ENCODE results near the gene ADGRE2.
"Not testable (repeated sequence)": the region's sequence is repeated elsewhere in the genome, so short reads cannot be mapped to it uniquely, and the experiment has no call there.

Gene ADGRE2

GRCh38 chr19:14786421-14786851, 8.1 kb upstream of the ADGRE2 start:
- Histone ChIP-seq H3K9me3 (peaks cover 0 to 5% (median 0%) of the 10 kb centered on the region in 3 donors), H3K4me3 (no peak overlapping the region), H3K27ac (no peak overlapping the region), H3K36me3 (no peaks in the 10 kb centered on the region), H3K27me3 (peaks cover 0 to 23% of the 10 kb centered on the region in 2 donors), H3K4me1 (peaks cover 0 to 4% (median 0%) of the 10 kb centered on the region in 4 donors)
- peak in 1 of 2 experiments; percentile 26 for TF ChIP-seq CTCF (IDR thresholded peaks at IDR 0.05)
- DNase-seq = peak in 1 of 2 donors; percentile 51
- intact Hi-C loops (cut with DNase I; ENCODE audit: low total_unique reads) = no loop called here

DNA sequence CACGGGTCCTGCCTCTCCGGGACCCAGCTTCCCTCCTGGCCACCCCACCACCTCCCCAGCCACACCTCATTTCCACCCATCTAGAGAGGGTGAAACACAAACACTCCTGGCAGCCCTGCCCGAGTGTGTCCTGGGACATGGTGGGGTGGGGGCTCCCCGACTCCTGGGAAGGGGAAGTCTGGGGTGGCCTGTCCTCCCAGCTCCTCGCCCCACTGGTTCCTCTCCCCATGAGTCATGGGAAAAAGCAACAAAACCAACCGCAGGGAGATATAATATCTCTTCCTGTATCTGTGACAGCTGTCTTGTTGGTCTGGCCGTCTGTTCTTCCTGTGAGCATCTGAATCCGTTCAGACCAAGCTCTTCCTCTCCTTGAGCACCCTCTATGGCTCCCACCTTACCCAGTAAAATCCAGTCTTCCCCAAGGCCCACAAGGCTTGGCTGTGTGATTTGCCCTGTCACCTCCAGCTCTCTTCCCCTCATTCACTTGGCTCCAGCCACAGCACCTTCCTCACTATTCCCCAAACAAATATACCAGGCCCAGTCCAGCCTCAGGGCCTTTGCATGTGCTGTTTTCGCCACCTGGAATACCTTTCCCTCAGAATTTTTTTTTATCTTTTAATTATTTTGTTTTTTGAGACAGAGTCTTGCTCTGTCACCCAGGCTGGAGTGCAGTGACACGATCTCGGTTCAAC, 6.9 kb upstream of the ADGRE2 start:
- intact Hi-C loops (cut with DNase I; ENCODE audit: low total_unique reads); H3K4me3 ChIP-seq; H3K9me3 ChIP-seq; H3K4me1 ChIP-seq; H3K36me3 ChIP-seq; H3K27ac ChIP-seq: not testable (repeated sequence)
- peaks cover 0 to 26% of the 10 kb centered on the region in 2 donors for H3K27me3 ChIP-seq
- peak; percentile 38 to 71 for DNase-seq

GRCh38 chr19:14784730-14785101, 6.4 kb upstream of the ADGRE2 start:
- H3K4me1 ChIP-seq; H3K36me3 ChIP-seq; H3K4me3 ChIP-seq; H3K27ac ChIP-seq; intact Hi-C loops (cut with DNase I; ENCODE audit: low total_unique reads); H3K9me3 ChIP-seq: not testable (repeated sequence)
- H3K27me3 ChIP-seq = peaks cover 0 to 26% of the 10 kb centered on the region in 2 donors
- peak; percentile 41 to 80 for DNase-seq

DNA sequence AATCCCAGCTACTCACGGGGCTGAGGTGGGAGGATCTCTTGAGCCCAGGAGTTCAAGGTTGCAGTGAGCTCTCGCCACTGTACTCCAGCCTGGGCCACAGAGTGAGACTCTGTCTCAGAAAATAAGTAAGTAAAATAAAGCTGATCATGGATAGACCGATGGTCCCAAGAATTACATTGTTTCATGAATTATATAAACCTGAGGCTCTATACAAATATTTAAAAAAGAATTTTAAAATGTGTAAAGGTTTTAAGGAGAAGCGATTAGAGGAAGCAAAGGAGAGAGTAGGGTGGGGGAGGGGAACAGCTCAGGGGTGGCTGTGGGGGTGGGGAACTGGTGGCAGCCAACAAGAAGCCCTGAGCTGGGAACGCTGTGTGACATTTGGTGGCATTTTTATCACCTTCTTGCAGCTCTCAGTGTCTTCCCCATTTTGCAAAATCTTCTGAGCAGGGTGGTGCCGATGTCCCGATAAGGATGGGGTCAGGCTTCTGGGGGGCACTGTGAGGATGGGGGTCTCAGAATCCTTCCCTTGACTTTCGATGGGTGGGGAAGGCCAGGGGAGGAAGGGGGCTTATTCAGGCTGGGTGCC, 5.1 kb upstream of the ADGRE2 start:
- H3K4me1 ChIP-seq; H3K27ac ChIP-seq; H3K36me3 ChIP-seq; H3K4me3 ChIP-seq; intact Hi-C loops (cut with DNase I; ENCODE audit: low total_unique reads); H3K9me3 ChIP-seq: not testable (repeated sequence)
- peak in 1 of 2 donors; percentile 21 for DNase-seq
- peaks cover 0 to 29% of the 10 kb centered on the region in 2 donors for H3K27me3 ChIP-seq

DNA sequence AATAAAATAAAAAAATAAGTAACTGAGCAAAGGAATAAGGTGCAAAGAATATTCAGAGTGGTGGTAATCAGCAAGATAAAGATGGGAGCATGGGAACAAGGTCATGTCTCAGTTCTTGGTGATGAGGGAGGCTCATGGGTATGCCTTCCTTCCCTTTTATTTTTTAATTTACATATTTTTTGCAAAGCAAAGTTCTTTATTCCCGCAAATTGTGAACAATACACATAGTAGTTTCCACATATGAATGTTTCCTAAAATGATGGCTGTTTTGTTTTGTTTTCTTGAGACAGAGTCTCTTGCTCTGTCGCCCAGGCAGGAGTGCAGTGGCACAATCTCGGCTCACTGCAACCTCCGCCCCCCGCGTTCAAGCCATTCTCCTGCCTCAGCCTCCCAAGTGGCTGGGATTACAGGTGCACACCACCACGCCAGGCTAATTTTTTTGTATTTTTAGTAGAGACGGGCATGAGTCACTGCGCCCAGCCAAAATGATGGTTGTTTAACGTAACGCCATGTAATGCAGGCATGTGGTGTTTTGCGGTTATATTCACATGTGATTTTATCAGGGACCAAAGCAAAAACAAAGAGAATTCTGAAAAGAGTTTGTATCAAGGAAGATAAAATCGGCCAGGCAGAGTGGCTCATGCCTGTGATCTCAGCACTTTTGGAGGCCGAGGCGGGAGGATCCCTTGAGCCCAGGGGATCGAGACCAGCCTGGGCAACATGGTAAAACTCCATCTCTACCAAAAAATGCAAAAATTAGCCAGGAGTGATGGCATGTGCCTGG, 4.5 kb upstream of the ADGRE2 start:
- Histone ChIP-seq H3K27ac (no peak overlapping the region), H3K4me3 (no peak overlapping the region), H3K27me3 (peaks cover 0 to 29% of the 10 kb centered on the region in 2 donors), H3K36me3 (no peaks in the 10 kb centered on the region), H3K9me3 (peaks cover 0 to 4% (median 0%) of the 10 kb centered on the region in 3 donors), H3K4me1 (peaks cover 0 to 4% (median 0%) of the 10 kb centered on the region in 4 donors)
- intact Hi-C loops (cut with DNase I; ENCODE audit: low total_unique reads) = no loop called here
- no peak for TF ChIP-seq CTCF (IDR thresholded peaks at IDR 0.05)
- DNase-seq = peak in 1 of 2 donors; percentile 21

DNA sequence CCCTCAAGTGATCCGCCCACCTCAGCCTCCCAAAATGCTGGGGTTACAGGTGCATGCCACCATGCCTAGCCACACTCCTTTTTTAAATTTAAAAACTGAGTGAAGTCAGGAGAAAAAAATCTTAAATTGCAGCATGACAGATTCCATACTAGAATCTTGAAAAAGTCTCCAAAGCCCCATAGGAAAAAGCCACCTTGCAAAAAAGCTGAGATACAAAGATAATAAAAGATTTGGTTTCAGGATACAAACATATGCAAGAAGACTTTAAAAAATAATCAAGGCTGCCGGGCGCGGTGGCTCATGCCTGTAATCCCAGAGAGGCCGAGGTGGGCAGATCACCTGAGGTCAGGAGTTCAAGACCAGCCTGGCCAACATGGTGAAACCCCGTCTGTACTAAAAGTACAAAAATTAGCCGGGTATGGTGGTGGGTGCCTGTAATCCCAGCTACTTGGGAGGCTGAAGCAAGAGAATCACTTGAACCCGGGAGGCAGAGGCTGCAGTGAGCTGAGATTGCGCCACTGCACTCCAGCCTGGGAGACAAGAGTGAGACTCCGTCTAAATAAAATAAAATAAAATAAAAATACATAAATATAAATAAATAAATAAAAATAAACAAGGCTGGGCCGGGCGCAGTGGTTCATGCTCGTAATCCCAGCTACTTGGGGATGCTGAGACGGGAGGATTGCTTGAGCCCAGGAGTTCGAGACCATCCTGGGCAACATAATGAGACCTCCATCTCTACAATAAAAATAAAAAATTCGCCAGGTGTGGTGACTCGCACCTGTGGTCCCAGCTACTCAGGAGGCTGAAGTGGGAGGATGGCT, 3.6 kb upstream of the ADGRE2 start:
- DNase-seq = peak in 1 of 2 donors; percentile 17
- H3K27ac ChIP-seq; H3K36me3 ChIP-seq; H3K4me3 ChIP-seq; intact Hi-C loops (cut with DNase I; ENCODE audit: low total_unique reads); H3K4me1 ChIP-seq; H3K9me3 ChIP-seq: not testable (repeated sequence)
- peaks cover 0 to 32% of the 10 kb centered on the region in 2 donors for H3K27me3 ChIP-seq

GRCh38 chr19:14780622-14781225, 2.4 kb upstream of the ADGRE2 start:
- peaks cover 0 to 31% of the 10 kb centered on the region in 2 donors for H3K27me3 ChIP-seq
- H3K4me3 ChIP-seq; H3K27ac ChIP-seq; H3K4me1 ChIP-seq; H3K9me3 ChIP-seq; H3K36me3 ChIP-seq; intact Hi-C loops (cut with DNase I; ENCODE audit: low total_unique reads): not testable (repeated sequence)
- peak in 1 of 2 donors; percentile 20 for DNase-seq
